Smooth muscle cell (in vitro differentiated cells): ENCODE results near the gene DCAF11. TPM values are rescaled to one million over a fixed set of nuclear protein-coding genes. Genes with fewer than 3 reads are reported as not detected.

Experiments used
- DNase-seq: peaks from one replicate; lab custom pipeline; 2025; ENCODE audit not compliant: unreplicated experiment; lab: John Stamatoyannopoulos, UW
- H2AFZ ChIP-seq: fragments of 200-600 bp; sonication (generic); 2 replicates; pipeline ENCODE4 v1.6.0; 2016; ENCODE audit warnings: antibody characterized with exemption, low read depth, mild to moderate bottlenecking
- H3F3A ChIP-seq: fragments of 200-600 bp; sonication (generic); 2 replicates; pipeline ENCODE4 v1.6.0; 2017; ENCODE audit warnings: antibody characterized with exemption, low read depth
- H3K27ac ChIP-seq: fragments of 200-600 bp; sonication (generic); 2 replicates; pipeline ENCODE4 v1.5.1; 2016; ENCODE audit warnings: low read depth, mild to moderate bottlenecking
- H3K27me3 ChIP-seq: fragments of 200-600 bp; sonication (generic); 2 replicates; pipeline ENCODE4 v1.6.1; 2016; ENCODE audit warnings: low read depth, mild to moderate bottlenecking
- H3K36me3 ChIP-seq: fragments of 200-600 bp; sonication (generic); 2 replicates; pipeline ENCODE4 v1.5.1; 2016; ENCODE audit warnings: low read depth
- H3K4me1 ChIP-seq: fragments of 200-600 bp; sonication (generic); 2 replicates; pipeline ENCODE4 v1.5.1; 2016; ENCODE audit warnings: low read depth
- H3K4me2 ChIP-seq: fragments of 200-600 bp; sonication (generic); 2 replicates; pipeline ENCODE4 v1.6.0; 2016; ENCODE audit warnings: mild to moderate bottlenecking
- H3K4me3 ChIP-seq: fragments of 200-600 bp; sonication (generic); 2 replicates; pipeline ENCODE4 v1.5.1; 2016; ENCODE audit warnings: mild to moderate bottlenecking
- H3K79me2 ChIP-seq: fragments of 200-600 bp; sonication (generic); 2 replicates; pipeline ENCODE4 v1.6.0; 2016; ENCODE audit warnings: low read depth, mild to moderate bottlenecking
- H3K9ac ChIP-seq: fragments of 200-600 bp; sonication (generic); 2 replicates; pipeline ENCODE4 v1.6.0; 2016; ENCODE audit warnings: low read depth
- H3K9me3 ChIP-seq: fragments of 200-600 bp; sonication (generic); replicated peaks from 2 replicates; pipeline ENCODE4 v1.5.1; 2016; ENCODE audit warnings: low read depth
- H4K20me1 ChIP-seq: fragments of 200-600 bp; sonication (generic); 2 replicates; pipeline ENCODE4 v1.6.0; 2016; ENCODE audit warnings: low read depth
- WGBS: methylation state at CpG from one replicate; pipeline ENCODE4 v1.1.7; 2016; ENCODE audit warnings: low lambda C conversion rate; 5-methylcytosine and 5-hydroxymethylcytosine counted together
- polyA plus RNA-seq: library from polyadenylated mRNA; unstranded; fragments of >200 nt; fragmentation: Nextera tagmentation; extraction: Ambion mirVana; gene quantifications from 2 replicates; pipeline ENCODE4 v1.2.1, GENCODE V29; 2016
- total RNA-seq: library from RNA; depleted of rRNA; stranded (reverse); fragments of >200 nt; gene quantifications from 2 replicates; pipeline ENCODE4 v1.2.3, GENCODE V29; 2014
- TF ChIP-seq, protein P1 (sequence below): fragments of 200-600 bp; sonication (generic); IDR thresholded peaks from 2 replicates; pipeline ENCODE4 v1.5.1; 2017; ENCODE audit warnings: borderline replicate concordance, mild to moderate bottlenecking, antibody characterized with exemption; ENCODE audit not compliant: insufficient read depth, poor library complexity, severe bottlenecking

DCAF11 gene
- total and polyA plus RNA-seq, 2 experiments from 2014 or later, result 39.3 to 43.6 TPM

DNA sequence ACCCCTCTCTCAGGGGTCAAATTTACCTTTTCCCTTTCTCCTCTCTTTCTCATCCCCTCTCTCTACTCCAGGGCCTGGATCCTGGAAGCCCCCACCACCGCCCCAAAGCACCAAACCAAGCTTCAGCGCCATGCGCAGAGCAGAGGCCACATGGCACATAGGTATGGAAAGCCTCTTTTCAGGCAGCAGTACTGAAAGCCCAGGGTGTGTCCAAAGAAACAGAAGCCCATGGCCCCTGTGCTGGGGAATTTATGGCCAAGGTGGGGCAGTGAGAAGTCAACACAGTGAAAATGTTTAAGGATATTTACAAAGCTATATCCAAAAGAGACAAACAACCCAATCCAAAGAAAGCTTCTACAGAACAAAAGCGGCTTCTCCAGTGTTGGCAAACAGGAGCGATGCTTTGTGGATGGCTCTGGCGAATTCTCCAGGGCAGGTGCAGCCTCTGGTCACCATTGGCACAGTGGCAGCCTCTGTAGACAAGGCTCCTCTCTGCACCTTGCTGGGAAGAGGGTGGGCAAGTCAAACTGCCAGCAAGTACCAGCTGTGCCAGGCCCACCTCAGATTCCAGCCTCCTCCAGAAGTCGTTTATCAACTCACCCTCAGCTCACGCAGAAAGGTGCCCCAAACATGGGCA, 48.0 kb upstream of the DCAF11 start:
- H3K36me3 ChIP-seq, result no peaks in the 10 kb centered on the region
- H3K4me3 ChIP-seq, result no peak overlapping the region
- no peaks in the 10 kb centered on the region for H4K20me1 ChIP-seq
- no peaks in the 10 kb centered on the region for H3F3A ChIP-seq
- no peak overlapping the region for H3K27ac ChIP-seq
- no peak overlapping the region for H3K9ac ChIP-seq
- no peak overlapping the region for H3K4me2 ChIP-seq
- no peaks in the 10 kb centered on the region for H3K4me1 ChIP-seq
- 84% methylated on average over 8 of the region's 8 CpGs for WGBS
- no peaks in the 10 kb centered on the region for H3K79me2 ChIP-seq
- H3K9me3 ChIP-seq, result no peaks in the 10 kb centered on the region
- DNase-seq, result no peak
- TF ChIP-seq, protein P1, sequence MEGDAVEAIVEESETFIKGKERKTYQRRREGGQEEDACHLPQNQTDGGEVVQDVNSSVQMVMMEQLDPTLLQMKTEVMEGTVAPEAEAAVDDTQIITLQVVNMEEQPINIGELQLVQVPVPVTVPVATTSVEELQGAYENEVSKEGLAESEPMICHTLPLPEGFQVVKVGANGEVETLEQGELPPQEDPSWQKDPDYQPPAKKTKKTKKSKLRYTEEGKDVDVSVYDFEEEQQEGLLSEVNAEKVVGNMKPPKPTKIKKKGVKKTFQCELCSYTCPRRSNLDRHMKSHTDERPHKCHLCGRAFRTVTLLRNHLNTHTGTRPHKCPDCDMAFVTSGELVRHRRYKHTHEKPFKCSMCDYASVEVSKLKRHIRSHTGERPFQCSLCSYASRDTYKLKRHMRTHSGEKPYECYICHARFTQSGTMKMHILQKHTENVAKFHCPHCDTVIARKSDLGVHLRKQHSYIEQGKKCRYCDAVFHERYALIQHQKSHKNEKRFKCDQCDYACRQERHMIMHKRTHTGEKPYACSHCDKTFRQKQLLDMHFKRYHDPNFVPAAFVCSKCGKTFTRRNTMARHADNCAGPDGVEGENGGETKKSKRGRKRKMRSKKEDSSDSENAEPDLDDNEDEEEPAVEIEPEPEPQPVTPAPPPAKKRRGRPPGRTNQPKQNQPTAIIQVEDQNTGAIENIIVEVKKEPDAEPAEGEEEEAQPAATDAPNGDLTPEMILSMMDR, result no peak
- H3K27me3 ChIP-seq, result peaks cover 17% of the 10 kb centered on the region
- no peak overlapping the region for H2AFZ ChIP-seq

DNA sequence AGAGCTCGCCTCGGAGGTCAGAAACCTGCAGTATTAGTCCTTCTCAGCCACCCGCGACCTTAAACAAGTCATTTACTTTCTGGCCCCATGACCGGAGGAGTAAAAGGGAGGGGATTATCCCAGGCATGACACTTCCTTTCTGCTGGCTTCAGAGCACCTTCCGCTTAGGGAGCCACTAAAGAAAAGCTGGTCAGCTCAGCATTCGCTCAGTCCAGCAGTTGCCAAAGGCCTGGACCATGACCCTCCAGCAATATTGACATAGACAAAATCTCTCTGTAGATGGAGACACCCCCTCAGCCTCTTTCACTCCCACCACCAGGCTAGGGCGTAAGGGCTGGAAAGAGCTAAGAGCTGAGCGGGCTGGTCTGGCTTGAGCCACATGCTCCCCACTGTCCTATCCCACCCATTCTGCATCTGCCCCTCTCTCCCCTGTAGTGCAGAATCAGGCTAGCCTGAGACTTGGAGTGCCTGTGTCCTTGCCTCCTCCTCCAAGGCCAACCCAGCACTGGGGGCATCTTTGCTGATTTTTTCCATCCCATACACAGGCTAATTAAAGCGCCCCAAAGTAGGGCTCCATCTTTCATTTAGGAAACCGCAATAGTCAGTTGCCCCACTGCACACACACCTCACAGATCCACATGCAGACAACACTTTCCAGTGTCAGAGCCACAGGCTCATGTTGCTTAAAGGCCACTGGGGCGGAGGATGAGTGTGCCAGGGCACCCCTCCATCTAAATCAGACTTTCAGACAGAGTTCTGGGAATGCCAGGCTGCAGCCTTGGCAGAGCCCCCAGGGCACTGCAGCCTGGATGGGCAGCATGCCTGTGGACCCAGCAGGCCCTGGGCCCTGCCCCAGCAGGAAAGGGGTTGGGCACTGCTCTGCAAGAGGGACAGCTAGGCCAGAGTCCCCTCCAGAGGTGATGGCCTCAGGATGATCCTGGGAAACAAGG, 47.2 kb upstream of the DCAF11 start:
- Histone ChIP-seq H3F3A (no peaks in the 10 kb centered on the region), H3K9ac (no peak overlapping the region), H3K4me2 (no peak overlapping the region), H3K4me3 (no peak overlapping the region), H3K9me3 (no peaks in the 10 kb centered on the region), H2AFZ (no peak overlapping the region), H3K36me3 (no peaks in the 10 kb centered on the region), H3K27me3 (peaks cover 17% of the 10 kb centered on the region), H3K79me2 (no peaks in the 10 kb centered on the region), H3K27ac (no peak overlapping the region), H4K20me1 (no peaks in the 10 kb centered on the region), H3K4me1 (no peaks in the 10 kb centered on the region)
- no peak for DNase-seq
- TF ChIP-seq, protein P1, result no peak
- 88% methylated on average over 12 of the region's 12 CpGs for WGBS

DNA sequence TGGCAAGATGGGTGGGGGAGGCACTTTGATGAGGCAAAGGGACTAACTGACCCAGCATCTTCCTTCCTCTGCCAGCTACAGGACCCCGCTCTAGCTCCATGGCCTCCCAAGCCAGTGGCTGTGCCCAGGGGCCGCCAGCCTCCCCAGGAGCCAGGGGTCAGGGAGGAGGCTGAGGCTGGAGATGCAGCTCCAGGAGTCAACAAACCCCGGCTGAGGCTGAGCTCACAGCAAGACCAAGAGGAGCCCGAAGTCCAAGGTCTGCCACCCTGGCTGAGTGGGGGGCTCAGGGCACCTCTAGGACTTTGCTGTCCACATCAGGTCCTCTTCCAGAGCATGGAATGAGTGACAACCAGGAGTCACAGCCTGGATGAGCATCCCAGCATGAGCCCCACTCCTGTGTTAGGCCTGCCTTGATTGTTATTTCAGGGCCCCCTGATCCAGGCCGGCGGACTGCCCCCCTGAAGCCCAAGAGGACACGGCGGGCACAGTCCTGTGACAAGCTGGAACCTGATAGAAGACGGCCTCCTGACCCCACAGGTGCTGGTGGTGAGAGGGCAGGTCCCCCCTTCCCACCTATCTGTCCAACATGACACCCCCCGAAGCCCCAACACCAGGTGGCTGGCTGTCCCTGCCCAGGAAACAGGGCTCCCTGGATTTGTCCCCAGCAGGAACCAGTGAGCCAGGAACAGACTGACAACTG, 45.7 kb upstream of the DCAF11 start:
- Histone ChIP-seq H3K27ac (no peak overlapping the region), H3K9ac (no peak overlapping the region), H3F3A (no peaks in the 10 kb centered on the region), H3K4me2 (no peak overlapping the region), H2AFZ (no peak overlapping the region), H3K36me3 (no peaks in the 10 kb centered on the region), H3K27me3 (peaks cover 17% of the 10 kb centered on the region), H3K9me3 (no peaks in the 10 kb centered on the region), H3K4me1 (no peaks in the 10 kb centered on the region), H3K4me3 (no peak overlapping the region), H4K20me1 (no peaks in the 10 kb centered on the region), H3K79me2 (no peaks in the 10 kb centered on the region)
- 94% methylated on average over 9 of the region's 10 CpGs for WGBS
- TF ChIP-seq, protein P1, result no peak
- DNase-seq, result no peak
